ENCODE data around the gene TMIGD2. TPM values are rescaled to one million over a fixed set of nuclear protein-coding genes. Genes with fewer than 3 reads are reported as not detected.

The TMIGD2 gene
- total RNA-seq, 1 experiment from 2014 or later, result not detected

- BruUV-seq (replicated peaks), result no TSS peak
- H3K36me3 Mint-ChIP-seq (ENCODE audit: insufficient read depth, unreplicated experiment), result no peaks in the 10 kb centered on the region
- H3K4me3 Mint-ChIP-seq (ENCODE audit: unreplicated experiment), result peak overlapping the region; percentile 62
- Histone ChIP-seq H3K4me3 (ENCODE audit: low read depth, low read length) (no peak overlapping the region), H3K4me1 (no peaks in the 10 kb centered on the region), H3K36me3 (ENCODE audit: control insufficient read depth, insufficient read depth, low read length) (no peaks in the 10 kb centered on the region), H3K27me3 (replicated peaks; ENCODE audit: control insufficient read depth, insufficient read depth, low read length) (no peaks in the 10 kb centered on the region), H3K9me3 (no peaks in the 10 kb centered on the region)
- no peak for DNase-seq
- intact Hi-C loops (cut with micrococcal nuclease; ENCODE audit: unreplicated experiment), result no loop called here
- POLR2A ChIA-PET, result no interaction called here
- peaks cover 10% of the 10 kb centered on the region for H3K4me1 Mint-ChIP-seq (ENCODE audit: low read depth, unreplicated experiment)
- H3K27ac Mint-ChIP-seq (ENCODE audit: unreplicated experiment), result no peak overlapping the region
- no peaks in the 10 kb centered on the region for H3K27me3 Mint-ChIP-seq (ENCODE audit: insufficient read depth, unreplicated experiment)
- H3K9me3 Mint-ChIP-seq (ENCODE audit: unreplicated experiment), result no peaks in the 10 kb centered on the region
- TF ChIP-seq CTCF (IDR thresholded peaks at IDR 0.05; ENCODE audit: insufficient read depth in 1 of 2, low read depth in 1 of 2, low read length in 1 of 2, severe bottlenecking in 1 of 2, unreplicated experiment in 1 of 2), result no peak
- CTCF ChIA-PET, result interaction anchor here (0.6 kb wide), 1 partner anchor 38 kb away, joined by 3 read pairs; the partner anchor contains the start of gene MPND
Observed at GRCh38 chr19:4305257-4305612, 3.0 kb upstream of the TMIGD2 start.

- ChIA-PET POLR2A (no interaction called here), CTCF (interaction anchor here (0.6 to 0.7 kb wide), 3 partner anchors 38 to 332 kb away, joined by 3 to 5 read pairs (median 3); partner anchors contain the start of gene MPND)
- Mint-ChIP-seq H3K27me3 (ENCODE audit: insufficient read depth, unreplicated experiment) (no peaks in the 10 kb centered on the region), H3K36me3 (ENCODE audit: insufficient read depth, unreplicated experiment) (no peaks in the 10 kb centered on the region), H3K27ac (ENCODE audit: unreplicated experiment) (no peak within 1 kb of the TSS), H3K4me3 (ENCODE audit: unreplicated experiment) (peak within 1 kb of the TSS; percentile 62), H3K9me3 (ENCODE audit: unreplicated experiment) (no peaks in the 10 kb centered on the region), H3K4me1 (ENCODE audit: low read depth, unreplicated experiment) (peaks cover 10% of the 10 kb centered on the region)
- DNase-seq, result peak; percentile 73 to 82
- TF ChIP-seq CTCF (IDR thresholded peaks at IDR 0.05; ENCODE audit: insufficient read depth in 1 of 2, low read depth in 1 of 2, low read length in 1 of 2, severe bottlenecking in 1 of 2, unreplicated experiment in 1 of 2), result no peak
- Histone ChIP-seq H3K4me1 (no peaks in the 10 kb centered on the region), H3K36me3 (ENCODE audit: control insufficient read depth, insufficient read depth, low read length) (no peaks in the 10 kb centered on the region), H3K9me3 (no peaks in the 10 kb centered on the region), H3K27me3 (replicated peaks; ENCODE audit: control insufficient read depth, insufficient read depth, low read length) (no peaks in the 10 kb centered on the region), H3K4me3 (ENCODE audit: low read depth, low read length) (peak within 1 kb of the TSS; percentile 39)
- no TSS peak for BruUV-seq (replicated peaks)
- intact Hi-C loops (cut with micrococcal nuclease; ENCODE audit: unreplicated experiment), result no loop called here
Observed at GRCh38 chr19:4304538-4305256, 2.5 kb upstream of the TMIGD2 start, which contains the start of gene FSD1. Gene FSD1, plus strand, starts transcription at chr19:4304598. Its CDS starts 149 bp downstream, at chr19:4304747.

- Mint-ChIP-seq H3K4me1 (ENCODE audit: low read depth, unreplicated experiment) (peaks cover 10% of the 10 kb centered on the region), H3K9me3 (ENCODE audit: unreplicated experiment) (no peaks in the 10 kb centered on the region), H3K27ac (ENCODE audit: unreplicated experiment) (no peak overlapping the region), H3K27me3 (ENCODE audit: insufficient read depth, unreplicated experiment) (no peaks in the 10 kb centered on the region), H3K36me3 (ENCODE audit: insufficient read depth, unreplicated experiment) (no peaks in the 10 kb centered on the region), H3K4me3 (ENCODE audit: unreplicated experiment) (peak overlapping the region; percentile 61)
- TF ChIP-seq CTCF (IDR thresholded peaks at IDR 0.05; ENCODE audit: insufficient read depth in 1 of 2, low read depth in 1 of 2, low read length in 1 of 2, severe bottlenecking in 1 of 2, unreplicated experiment in 1 of 2), result no peak
- POLR2A ChIA-PET, result no interaction called here
- Histone ChIP-seq H3K36me3 (ENCODE audit: control insufficient read depth, insufficient read depth, low read length) (no peaks in the 10 kb centered on the region), H3K4me3 (ENCODE audit: low read depth, low read length) (peak overlapping the region; percentile 39), H3K4me1 (no peaks in the 10 kb centered on the region), H3K27me3 (replicated peaks; ENCODE audit: control insufficient read depth, insufficient read depth, low read length) (no peaks in the 10 kb centered on the region), H3K9me3 (no peaks in the 10 kb centered on the region)
- BruUV-seq (replicated peaks), result no TSS peak
- DNase-seq, result no peak
- intact Hi-C loops (cut with micrococcal nuclease; ENCODE audit: unreplicated experiment), result no loop called here
- CTCF ChIA-PET, result interaction anchor here (0.7 kb wide), 1 partner anchor 42 kb away, joined by 3 read pairs; no protein-coding TSS in a partner anchor
Observed at GRCh38 chr19:4303819-4304537, 1.8 kb upstream of the TMIGD2 start.

Measured in Caco-2 (cell line).